PC-9 (cell line): ENCODE measurements around the gene MICAL3.

Experiments
- CTCF ChIP-seq: fragments of 200-600 bp; sonication (generic); conservative IDR thresholded peaks from 2 replicates; pipeline ENCODE4 v1.6.1; 2017; ENCODE audit warnings: mixed run types, antibody characterized with exemption, mild to moderate bottlenecking, moderate library complexity
- EZH2 ChIP-seq: fragments of 200-600 bp; sonication (generic); IDR thresholded peaks from 2 replicates; pipeline ENCODE4 v1.8.0; 2017; ENCODE audit warnings: antibody characterized with exemption, low read depth

GRCh38 chr22:17817079-17817478 is 207.3 kb downstream of the MICAL3 start:
- no peak for TF ChIP-seq CTCF
- TF ChIP-seq EZH2: no peak
